ENCODE results near the gene ZNF488. TPM values are rescaled to one million over a fixed set of nuclear protein-coding genes. Genes with fewer than 3 reads are reported as not detected.

Gene ZNF488
- total and polyA plus RNA-seq, 10 of the 15 experiments (the other 5 are each of a cell fraction or from before 2014, with no cell fraction given) = not detected

DNA sequence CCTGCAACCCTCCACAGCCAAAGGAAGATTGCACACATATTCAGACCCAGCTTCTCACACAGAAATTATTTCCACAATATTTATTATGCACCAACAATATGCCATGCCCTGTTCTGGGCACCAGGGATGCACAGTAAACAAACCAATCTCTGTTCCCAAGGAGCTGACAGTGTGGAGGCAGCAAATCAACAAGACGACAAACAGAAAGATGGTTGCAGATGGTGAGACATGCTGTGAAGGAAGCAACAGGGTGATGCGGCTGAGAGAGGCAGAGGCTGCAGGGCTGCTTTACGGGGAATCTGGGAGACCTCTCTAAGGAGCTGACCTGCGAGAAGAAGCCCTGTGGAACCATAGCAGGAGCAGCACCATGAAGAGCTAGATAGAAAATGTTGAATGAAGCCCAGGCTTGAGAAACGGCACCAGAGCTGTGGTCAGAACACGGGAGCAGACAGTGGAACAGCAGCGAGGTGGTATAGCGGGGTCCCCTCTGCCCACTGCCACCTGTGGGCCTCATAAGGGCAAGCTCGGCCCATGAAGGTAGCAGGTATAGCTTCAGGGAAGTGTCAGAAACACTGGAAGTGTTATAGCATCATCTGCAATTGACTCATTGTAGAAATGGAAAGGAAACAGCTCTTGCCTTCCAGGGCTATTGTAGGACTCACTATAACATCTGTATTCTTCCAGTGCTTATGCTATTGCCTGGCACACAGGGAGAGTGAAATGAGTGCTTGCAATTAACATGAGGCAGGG is 18.5 kb downstream of the ZNF488 start:
- ATAC-seq (no peak), FAIRE-seq (no peak), DNase-seq (ENCODE audit: low read depth, low spot score) (no peak)
- 26% methylated on average over 9 of the region's 9 CpGs for WGBS (ENCODE audit: insufficient coverage, insufficient replicate concordance, low lambda C conversion rate, missing lambda C conversion rate)
- no TSS peak for BruUV-seq (replicated peaks)
- Histone ChIP-seq H3K4me2 (ENCODE audit: control insufficient read depth, insufficient read depth) (no peak overlapping the region), H3K4me1 (ENCODE audit: control insufficient read depth, insufficient read depth, low read length) (no peaks in the 10 kb centered on the region), H3K27ac (ENCODE audit: control insufficient read depth, insufficient read depth) (no peak overlapping the region), H4K20me1 (ENCODE audit: control insufficient read depth, insufficient read depth) (no peaks in the 10 kb centered on the region), H3K36me3 (ENCODE audit: control insufficient read depth in 2 of 2, insufficient read depth in 2 of 2, low read length in 1 of 2) (no peaks in the 10 kb centered on the region), H3K9me3 (replicated peaks; ENCODE audit: control insufficient read depth, insufficient read depth, low read length) (no peaks in the 10 kb centered on the region), H3K27me3 (replicated peaks in 1 of 2; ENCODE audit: control insufficient read depth in 2 of 2, insufficient read depth in 2 of 2, low read length in 1 of 2) (peaks cover 0 to 2% of the 10 kb centered on the region in 2 experiments; a peak in 2 of 4 replicates), H3K4me3 (no peak overlapping the region), H3K79me2 (ENCODE audit: control insufficient read depth, insufficient read depth, low read length) (no peaks in the 10 kb centered on the region), H3K9ac (ENCODE audit: control insufficient read depth, insufficient read depth, low read length) (no peak overlapping the region), H2AFZ (ENCODE audit: control insufficient read depth, low read depth, low read length) (no peak overlapping the region)
- ChIA-PET RAD21 (ENCODE audit: unreplicated experiment) (no interaction called here), POLR2A (no interaction called here), CTCF (interaction anchor here (1.2 kb wide), 1 partner anchor 8 kb away, joined by 3 read pairs; no protein-coding TSS in a partner anchor), SMC1A (ENCODE audit: uncharacterized antibody, unreplicated experiment) (no interaction called here)
- in situ Hi-C loops (cut with MboI) (no loop called here), intact Hi-C loops (cut with micrococcal nuclease; ENCODE audit: unreplicated experiment) (no loop called here)
- TF ChIP-seq STAT1 (conservative IDR thresholded peaks at IDR 0.05) (no peak), MTA3 (IDR thresholded peaks at IDR 0.05; ENCODE audit: borderline replicate concordance, low read length) (no peak), DPF2 (IDR thresholded peaks at IDR 0.05) (no peak), STAT3 (IDR thresholded peaks at IDR 0.05; ENCODE audit: low read depth, low read length) (no peak), SP1 (IDR thresholded peaks at IDR 0.05; ENCODE audit: low read depth, low read length) (no peak), KLF5 (IDR thresholded peaks at IDR 0.05; ENCODE audit: partially characterized antibody) (no peak), RFX5 (IDR thresholded peaks at IDR 0.05; ENCODE audit: low read depth, low read length) (no peak), ZZZ3 (IDR thresholded peaks at IDR 0.05; ENCODE audit: control insufficient read depth, insufficient read length, low read depth) (no peak)
- TF ChIP-seq, protein P1, sequence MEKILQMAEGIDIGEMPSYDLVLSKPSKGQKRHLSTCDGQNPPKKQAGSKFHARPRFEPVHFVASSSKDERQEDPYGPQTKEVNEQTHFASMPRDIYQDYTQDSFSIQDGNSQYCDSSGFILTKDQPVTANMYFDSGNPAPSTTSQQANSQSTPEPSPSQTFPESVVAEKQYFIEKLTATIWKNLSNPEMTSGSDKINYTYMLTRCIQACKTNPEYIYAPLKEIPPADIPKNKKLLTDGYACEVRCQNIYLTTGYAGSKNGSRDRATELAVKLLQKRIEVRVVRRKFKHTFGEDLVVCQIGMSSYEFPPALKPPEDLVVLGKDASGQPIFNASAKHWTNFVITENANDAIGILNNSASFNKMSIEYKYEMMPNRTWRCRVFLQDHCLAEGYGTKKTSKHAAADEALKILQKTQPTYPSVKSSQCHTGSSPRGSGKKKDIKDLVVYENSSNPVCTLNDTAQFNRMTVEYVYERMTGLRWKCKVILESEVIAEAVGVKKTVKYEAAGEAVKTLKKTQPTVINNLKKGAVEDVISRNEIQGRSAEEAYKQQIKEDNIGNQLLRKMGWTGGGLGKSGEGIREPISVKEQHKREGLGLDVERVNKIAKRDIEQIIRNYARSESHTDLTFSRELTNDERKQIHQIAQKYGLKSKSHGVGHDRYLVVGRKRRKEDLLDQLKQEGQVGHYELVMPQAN (conservative IDR thresholded peaks at IDR 0.05) = no peak
- TF ChIP-seq, protein P2, sequence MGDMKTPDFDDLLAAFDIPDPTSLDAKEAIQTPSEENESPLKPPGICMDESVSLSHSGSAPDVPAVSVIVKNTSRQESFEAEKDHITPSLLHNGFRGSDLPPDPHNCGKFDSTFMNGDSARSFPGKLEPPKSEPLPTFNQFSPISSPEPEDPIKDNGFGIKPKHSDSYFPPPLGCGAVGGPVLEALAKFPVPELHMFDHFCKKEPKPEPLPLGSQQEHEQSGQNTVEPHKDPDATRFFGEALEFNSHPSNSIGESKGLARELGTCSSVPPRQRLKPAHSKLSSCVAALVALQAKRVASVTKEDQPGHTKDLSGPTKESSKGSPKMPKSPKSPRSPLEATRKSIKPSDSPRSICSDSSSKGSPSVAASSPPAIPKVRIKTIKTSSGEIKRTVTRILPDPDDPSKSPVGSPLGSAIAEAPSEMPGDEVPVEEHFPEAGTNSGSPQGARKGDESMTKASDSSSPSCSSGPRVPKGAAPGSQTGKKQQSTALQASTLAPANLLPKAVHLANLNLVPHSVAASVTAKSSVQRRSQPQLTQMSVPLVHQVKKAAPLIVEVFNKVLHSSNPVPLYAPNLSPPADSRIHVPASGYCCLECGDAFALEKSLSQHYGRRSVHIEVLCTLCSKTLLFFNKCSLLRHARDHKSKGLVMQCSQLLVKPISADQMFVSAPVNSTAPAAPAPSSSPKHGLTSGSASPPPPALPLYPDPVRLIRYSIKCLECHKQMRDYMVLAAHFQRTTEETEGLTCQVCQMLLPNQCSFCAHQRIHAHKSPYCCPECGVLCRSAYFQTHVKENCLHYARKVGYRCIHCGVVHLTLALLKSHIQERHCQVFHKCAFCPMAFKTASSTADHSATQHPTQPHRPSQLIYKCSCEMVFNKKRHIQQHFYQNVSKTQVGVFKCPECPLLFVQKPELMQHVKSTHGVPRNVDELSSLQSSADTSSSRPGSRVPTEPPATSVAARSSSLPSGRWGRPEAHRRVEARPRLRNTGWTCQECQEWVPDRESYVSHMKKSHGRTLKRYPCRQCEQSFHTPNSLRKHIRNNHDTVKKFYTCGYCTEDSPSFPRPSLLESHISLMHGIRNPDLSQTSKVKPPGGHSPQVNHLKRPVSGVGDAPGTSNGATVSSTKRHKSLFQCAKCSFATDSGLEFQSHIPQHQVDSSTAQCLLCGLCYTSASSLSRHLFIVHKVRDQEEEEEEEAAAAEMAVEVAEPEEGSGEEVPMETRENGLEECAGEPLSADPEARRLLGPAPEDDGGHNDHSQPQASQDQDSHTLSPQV (IDR thresholded peaks at IDR 0.05) = no peak
